Cortex of kidney (tissue), 1 donor: ENCODE results near the gene AMDHD2.
"Not testable (repeated sequence)": the region's sequence is repeated elsewhere in the genome, so short reads cannot be mapped to it uniquely, and the experiment has no call there.

Experiments used
- DNase-seq: peaks from one replicate; lab custom pipeline; 2025; lab: John Stamatoyannopoulos, UW

AMDHD2 gene

GRCh38 chr16:2518823-2519710 lies 1.1 kb upstream of the AMDHD2 start:
- no peak for DNase-seq

GRCh38 chr16:2519711-2520080 lies 475 bp upstream of the AMDHD2 start:
- no peak for DNase-seq

DNA sequence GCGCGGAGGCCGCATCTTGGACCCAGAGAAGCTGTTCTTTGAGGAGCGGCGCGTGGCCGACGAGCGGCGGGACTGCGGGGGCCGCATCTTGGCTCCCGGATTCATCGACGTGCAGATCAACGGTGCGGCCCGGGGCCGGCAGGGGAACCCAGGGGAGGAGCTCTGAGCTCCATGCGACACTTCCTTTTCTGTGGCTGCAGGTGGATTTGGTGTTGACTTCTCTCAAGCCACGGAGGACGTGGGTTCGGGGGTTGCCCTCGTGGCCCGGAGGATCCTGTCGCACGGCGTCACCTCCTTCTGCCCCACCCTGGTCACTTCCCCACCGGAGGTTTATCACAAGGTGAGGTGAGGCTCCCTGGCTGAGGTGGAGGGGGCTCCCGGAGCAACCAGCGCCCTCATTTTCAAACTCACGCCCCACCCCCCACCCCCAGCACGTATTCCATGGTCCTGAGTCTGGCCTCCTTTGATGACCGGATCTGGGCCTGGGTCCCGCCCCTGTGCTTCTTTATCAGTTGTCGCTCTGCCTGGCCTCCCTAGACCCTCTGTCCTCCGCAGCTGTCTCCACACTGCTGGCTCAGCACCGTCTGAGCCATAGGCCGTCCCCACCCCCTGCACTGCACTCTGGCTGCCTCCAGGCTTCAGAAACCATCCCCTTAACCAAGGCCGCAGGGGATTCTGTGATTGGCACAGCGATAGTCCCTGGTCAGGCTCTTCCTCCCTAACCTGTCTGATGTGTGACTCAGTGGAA lies 787 bp downstream of the AMDHD2 start:
- no peak for DNase-seq

- DNase-seq, result no peak
These were observed 3.6 kb downstream of the AMDHD2 start for GRCh38 chr16:2523801-2524231.

DNA sequence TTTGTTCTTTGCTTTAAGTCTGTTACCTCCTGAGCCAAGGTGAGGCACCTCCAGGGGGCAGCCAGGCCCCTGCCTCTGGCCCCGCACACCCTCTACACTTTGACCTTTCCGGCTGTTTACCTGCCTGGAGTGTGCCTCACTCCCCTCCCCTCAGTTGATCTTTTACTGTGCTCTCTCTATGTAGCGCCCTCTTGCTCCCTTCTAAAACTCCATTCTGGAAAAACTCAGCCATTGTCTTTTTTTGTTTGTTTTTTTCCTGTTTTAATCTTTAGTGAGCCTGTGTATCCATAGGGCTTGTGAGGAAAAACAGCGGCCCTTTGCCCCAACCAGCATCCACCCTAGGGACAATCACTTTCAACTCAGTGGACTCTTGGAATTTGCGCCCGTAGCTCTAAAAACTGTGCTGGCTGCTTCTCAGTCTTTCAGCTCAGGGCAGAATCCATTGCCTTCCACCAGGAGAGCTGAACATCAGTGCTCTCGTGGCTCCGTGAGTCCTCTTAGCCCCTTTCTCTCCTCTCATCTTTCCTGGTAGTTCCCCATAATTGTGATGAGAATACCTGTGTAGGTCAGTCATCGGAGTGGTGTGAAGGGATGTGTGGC lies 4.3 kb downstream of the AMDHD2 start:
- no peak for DNase-seq

DNA sequence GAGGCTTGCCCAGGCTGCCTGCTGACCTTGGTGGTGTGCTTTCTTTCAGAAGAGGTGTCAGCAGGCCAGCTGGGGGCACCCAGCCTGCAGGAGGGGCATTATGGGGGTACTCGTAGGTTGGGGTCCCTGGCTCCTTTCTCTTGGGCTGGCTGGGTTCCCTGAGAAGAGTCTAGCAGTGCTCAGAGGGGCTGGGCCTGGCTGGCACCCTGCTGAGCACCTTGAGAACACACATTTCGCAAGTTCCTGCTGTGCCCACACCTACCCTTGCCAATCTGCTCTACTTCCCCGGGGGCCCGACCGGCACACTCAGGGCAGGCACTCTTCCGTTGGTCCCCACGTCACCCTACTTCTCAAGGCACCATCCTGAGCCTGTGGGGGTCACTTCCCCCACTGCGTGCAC lies 6.0 kb downstream of the AMDHD2 start:
- DNase-seq, result no peak

GRCh38 chr16:2527071-2527783 lies 7.1 kb downstream of the AMDHD2 start:
- no peak for DNase-seq

GRCh38 chr16:2527784-2528100 lies 7.6 kb downstream of the AMDHD2 start:
- DNase-seq, result no peak

GRCh38 chr16:2528161-2529060 lies 8.2 kb downstream of the AMDHD2 start:
- DNase-seq, result no peak

GRCh38 chr16:2529061-2529931 lies 9.1 kb downstream of the AMDHD2 start:
- DNase-seq, result no peak

GRCh38 chr16:2529961-2530628 lies 9.9 kb downstream of the AMDHD2 start:
- DNase-seq, result no peak

GRCh38 chr16:2530629-2531318 lies 10.6 kb downstream of the AMDHD2 start:
- no peak for DNase-seq

DNA sequence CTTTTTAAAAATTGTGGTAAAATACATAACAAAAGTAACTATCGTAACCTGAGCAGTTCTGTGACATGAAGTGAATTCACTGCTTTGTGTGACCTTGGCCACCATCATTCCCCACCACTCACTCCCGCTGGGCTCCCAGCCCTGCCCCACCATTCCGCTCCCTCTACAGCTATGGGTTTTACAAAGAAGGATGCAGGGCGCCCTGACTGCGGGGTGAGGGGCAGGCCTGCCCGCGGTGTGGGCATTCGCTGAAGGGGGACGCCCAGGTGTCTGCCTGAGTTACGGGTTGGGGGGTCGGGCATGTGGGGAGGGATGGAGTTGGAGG lies 11.2 kb downstream of the AMDHD2 start, which contains the start of gene CEMP1:
Gene CEMP1 (minus strand): TSS at position 38 of the 325 bp plus-strand sequence. CDS start 335 bp downstream, outside the sequence.
- no peak for DNase-seq

- DNase-seq, result no peak
These were observed 11.7 kb downstream of the AMDHD2 start for GRCh38 chr16:2531696-2532493.

DNA sequence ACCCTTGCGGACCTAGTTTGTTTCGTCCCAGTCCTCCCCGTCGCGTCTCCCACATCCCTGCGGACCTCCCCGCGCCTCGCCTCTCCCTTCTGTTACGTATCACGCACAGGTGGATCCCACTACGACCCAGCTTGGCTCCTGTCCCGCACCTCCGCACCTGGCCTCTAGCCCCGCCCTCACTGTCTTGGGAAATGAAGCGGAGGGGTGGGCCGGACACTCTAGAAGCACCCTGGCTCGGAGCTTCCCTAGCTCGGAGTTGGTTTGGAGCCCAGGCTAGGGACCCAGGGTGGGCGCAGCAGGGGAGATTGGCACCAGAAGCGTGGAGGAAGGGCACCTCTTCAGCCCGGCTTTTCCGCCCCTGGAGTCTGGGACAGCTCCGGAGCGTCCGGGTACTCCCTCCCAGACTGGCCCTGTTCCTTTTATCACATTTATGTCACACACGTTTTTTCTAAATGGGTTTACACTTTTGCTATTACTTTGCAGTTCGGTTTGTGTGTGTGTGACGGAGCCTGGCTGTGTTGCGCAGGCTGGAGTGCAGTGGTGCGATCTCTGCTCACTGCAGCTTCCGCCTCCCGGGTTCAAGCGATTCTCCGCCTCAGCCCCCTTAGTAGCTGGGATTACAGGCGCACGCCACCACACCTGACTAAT lies 12.4 kb downstream of the AMDHD2 start:
- no peak for DNase-seq

DNA sequence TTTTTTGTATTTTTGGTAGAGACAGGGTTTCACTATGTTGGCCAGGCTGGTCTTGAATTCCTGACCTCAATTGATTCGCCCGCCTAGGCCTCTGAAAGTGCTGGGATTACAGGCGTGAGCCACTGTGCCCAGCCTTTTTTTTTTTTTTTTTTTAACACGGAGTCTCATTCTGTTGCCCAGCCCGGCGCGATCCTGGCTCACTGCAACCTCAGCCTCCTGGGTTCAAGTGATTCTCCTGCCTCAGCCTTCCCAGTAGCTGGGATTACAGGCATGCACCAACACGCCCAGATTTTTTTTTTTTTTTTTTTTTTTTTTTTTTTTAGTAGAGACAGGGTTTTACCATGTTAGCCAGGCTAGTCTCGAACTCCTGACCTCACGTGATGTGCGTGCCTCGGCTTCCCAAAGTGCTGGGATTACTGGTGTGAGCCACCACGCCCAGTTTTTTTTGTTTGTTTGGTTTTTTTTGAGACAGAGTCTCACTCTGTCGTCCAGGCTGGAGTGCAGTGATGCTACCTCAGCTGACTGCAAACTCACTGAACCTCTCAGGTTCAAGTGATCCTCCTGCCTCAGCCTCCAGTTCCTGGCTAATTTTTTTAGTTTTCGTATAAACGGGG lies 13.1 kb downstream of the AMDHD2 start:
- not testable (repeated sequence) for DNase-seq

- no peak for DNase-seq
These were observed 13.7 kb downstream of the AMDHD2 start for GRCh38 chr16:2533912-2534311.
